Stimulated activated naive B cell treated with anti-CD40 and anti-IgM and Interleukin-4, amounts not matched to agents 10 μg/mL and 1 μg/mL and 100 μg/mL, for 72 hours (primary cell): Measurements from ENCODE around the gene TEX36.

Experiments used
- ATAC-seq, 2 donors: fragments of 150-1000 bp; cut with Tn5 transposase; replicated peaks; 2 replicates each; pipeline ENCODE4 v1.10.0; 2021; ENCODE audit warnings: moderate library complexity in 1 of 2
- DNase-seq: peaks from one replicate; pipeline ENCODE4 v3.0.0; 2021
- H3K27ac Mint-ChIP-seq: one replicate; pipeline ENCODE4 v1.8.0; 2022; ENCODE audit warnings: mild to moderate bottlenecking, mixed read lengths
- H3K27me3 Mint-ChIP-seq, 2 donors: one replicate each; pipeline ENCODE4 v1.8.0; 2022; ENCODE audit warnings: mixed read lengths in 2 of 2
- H3K36me3 Mint-ChIP-seq, 2 donors: one replicate each; pipeline ENCODE4 v1.8.0; 2022; ENCODE audit warnings: mixed read lengths in 2 of 2, mild to moderate bottlenecking in 1 of 2
- H3K4me1 Mint-ChIP-seq, 2 donors: one replicate each; pipeline ENCODE4 v1.8.0; 2022; ENCODE audit warnings: mixed read lengths in 2 of 2, mild to moderate bottlenecking in 1 of 2
- H3K4me3 Mint-ChIP-seq, 2 donors: one replicate each; pipeline ENCODE4 v1.8.0; 2022; ENCODE audit warnings: mild to moderate bottlenecking in 2 of 2, mixed read lengths in 2 of 2, moderate library complexity in 1 of 2
- H3K9me3 Mint-ChIP-seq, 2 donors: one replicate each; pipeline ENCODE4 v1.8.0; 2022; ENCODE audit warnings: mixed read lengths in 2 of 2, mild to moderate bottlenecking in 1 of 2

Gene TEX36

DNA sequence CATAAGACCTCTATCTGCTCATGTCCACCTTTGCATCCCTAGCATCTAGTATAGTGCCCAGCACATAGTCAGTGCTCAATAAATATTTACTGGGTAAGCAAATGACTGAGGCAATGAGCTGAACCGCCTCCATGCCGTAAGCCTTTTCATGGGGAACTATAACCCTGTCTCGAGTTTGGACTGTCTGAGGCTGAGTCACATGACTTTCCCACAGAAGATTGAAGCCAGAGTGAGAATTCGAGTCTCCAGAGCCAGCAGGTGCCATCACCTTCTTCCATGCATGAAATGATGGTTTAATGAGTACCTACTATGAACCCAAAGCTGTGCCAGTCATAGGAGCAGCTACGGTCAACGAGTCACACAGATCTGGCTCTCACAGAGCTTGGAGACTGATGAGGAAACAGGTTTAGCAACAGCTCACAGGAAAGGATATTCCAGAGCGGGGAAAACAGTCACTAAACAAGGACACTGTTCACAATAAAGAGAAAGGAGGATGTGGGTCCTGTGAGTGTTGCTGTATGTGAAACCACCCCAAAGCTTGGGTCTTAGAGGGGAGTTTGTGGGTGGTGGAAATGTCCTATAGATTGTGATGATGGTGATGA lies 75.2 kb downstream of the TEX36 start:
- peaks cover 4 to 10% of the 10 kb centered on the region in 2 donors for H3K27me3 Mint-ChIP-seq
- H3K27ac Mint-ChIP-seq = no peak overlapping the region
- H3K4me3 Mint-ChIP-seq = no peak overlapping the region
- H3K4me1 Mint-ChIP-seq = no peaks in the 10 kb centered on the region
- H3K36me3 Mint-ChIP-seq = no peaks in the 10 kb centered on the region
- no peak for DNase-seq
- H3K9me3 Mint-ChIP-seq = peaks cover 0 to 3% of the 10 kb centered on the region in 2 donors
- ATAC-seq = no peak

- peaks cover 0 to 3% of the 10 kb centered on the region in 2 donors for H3K9me3 Mint-ChIP-seq
Observed at GRCh38 chr10:125606414-125607010, 76.5 kb downstream of the TEX36 start.

More at GRCh38 chr10:125606414-125607010, 76.5 kb downstream of the TEX36 start:
- Mint-ChIP-seq H3K4me3 (no peak overlapping the region), H3K27me3 (peaks cover 10 to 15% of the 10 kb centered on the region in 2 donors), H3K36me3 (no peaks in the 10 kb centered on the region), H3K4me1 (no peaks in the 10 kb centered on the region), H3K27ac (no peak overlapping the region)
- DNase-seq (no peak), ATAC-seq (no peak)
